Measurements from ENCODE around the gene MRAS.

The MRAS gene

DNA sequence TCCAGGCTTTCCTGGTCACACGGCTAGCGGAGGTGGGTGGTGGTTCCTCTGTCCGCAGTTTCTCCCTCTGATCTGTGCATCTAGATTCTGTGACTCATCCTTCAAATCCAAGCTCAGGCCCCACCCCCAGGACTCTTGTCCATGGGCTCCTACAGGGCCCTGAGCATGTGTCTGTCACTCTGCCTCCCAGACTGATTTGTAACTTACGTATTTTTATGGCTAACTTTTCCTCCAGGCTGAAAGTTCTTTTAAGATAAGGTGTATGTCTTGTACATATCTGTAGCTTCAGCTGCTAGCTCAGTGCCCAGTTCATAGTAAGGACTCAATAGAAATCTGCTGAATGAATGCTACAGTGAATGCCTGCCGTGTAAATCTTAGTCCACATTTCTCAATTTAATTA, 94.1 kb downstream of the MRAS start:
- TF ChIP-seq, protein P1, sequence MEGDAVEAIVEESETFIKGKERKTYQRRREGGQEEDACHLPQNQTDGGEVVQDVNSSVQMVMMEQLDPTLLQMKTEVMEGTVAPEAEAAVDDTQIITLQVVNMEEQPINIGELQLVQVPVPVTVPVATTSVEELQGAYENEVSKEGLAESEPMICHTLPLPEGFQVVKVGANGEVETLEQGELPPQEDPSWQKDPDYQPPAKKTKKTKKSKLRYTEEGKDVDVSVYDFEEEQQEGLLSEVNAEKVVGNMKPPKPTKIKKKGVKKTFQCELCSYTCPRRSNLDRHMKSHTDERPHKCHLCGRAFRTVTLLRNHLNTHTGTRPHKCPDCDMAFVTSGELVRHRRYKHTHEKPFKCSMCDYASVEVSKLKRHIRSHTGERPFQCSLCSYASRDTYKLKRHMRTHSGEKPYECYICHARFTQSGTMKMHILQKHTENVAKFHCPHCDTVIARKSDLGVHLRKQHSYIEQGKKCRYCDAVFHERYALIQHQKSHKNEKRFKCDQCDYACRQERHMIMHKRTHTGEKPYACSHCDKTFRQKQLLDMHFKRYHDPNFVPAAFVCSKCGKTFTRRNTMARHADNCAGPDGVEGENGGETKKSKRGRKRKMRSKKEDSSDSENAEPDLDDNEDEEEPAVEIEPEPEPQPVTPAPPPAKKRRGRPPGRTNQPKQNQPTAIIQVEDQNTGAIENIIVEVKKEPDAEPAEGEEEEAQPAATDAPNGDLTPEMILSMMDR (conservative IDR thresholded peaks at IDR 0.05; ENCODE audit: low read length) = no peak
- no peak overlapping the region for H3K4me3 ChIP-seq (ENCODE audit: low read length)
- DNase-seq (ENCODE audit: low read depth) = peak; percentile 47

DNA sequence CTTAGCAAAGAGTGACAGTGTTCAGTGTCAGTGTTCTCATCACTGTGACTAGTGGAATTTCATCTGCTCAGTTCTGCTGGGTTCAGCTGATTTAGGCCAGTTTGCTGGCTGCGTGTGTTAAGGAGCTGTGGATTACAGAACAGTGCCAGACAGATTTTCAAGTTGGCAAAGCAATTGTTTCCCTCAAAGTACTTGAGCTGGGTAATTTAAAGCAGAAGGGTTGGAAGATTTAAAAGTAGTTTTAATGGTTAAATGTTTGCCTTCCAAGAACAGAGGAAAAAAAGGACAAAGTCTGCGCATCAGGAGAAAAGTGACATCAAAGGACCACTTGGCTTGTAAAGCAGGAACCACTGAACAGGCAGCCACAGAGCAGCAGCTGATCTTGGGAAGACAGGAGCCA, 94.7 kb downstream of the MRAS start:
- TF ChIP-seq, protein P1 (conservative IDR thresholded peaks at IDR 0.05; ENCODE audit: low read length) = no peak
- peak; percentile 42 for DNase-seq (ENCODE audit: low read depth)
- no peak overlapping the region for H3K4me3 ChIP-seq (ENCODE audit: low read length)

DNA sequence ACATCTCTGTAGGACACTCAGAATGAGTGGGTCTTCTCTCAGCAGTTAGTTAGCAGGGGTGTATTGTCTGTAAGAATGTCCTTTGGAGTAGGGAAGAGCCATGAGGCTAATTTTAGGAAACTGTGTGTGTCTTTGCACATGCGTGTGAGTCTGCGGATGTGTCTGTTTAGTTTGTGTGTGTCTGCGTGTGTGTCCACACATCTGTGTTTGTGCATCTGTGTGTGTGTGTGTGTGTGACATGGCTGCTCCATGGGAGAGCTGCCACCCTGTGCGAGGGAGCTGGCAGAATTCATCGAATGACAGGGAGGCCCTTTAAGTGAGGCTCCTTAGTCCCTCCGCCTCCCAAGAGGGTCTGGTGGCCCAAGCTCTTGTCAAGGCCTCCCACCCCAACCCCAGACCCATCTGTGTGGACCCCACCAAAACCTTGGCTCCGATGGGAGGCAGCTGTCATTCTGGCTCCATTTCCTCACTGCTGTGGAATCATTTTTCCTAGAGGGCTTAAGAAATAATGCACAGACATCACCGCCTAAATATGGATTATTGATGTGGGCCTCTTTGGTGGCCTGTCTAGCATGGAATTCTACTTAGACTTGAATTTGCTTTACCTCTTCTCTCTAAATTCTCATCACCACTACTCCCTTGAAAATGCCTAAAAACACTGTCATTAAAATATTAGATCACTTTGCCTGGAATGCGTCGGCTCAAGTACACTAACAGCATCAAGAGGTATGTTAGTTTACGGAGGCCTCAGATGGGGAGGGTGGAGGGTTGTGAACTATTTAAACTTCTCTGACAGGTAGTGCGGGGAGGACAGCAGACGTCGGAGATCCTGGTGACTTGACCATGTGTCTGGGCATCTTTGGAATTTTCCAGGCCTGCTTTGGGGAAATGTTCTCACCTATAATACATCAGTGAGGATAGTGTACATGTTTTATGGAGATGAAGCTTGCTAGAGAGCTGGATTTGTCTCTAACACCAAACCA, 95.4 kb downstream of the MRAS start:
- TF ChIP-seq, protein P1 (conservative IDR thresholded peaks at IDR 0.05; ENCODE audit: low read length) = no peak
- no peak for DNase-seq (ENCODE audit: low read depth)
- H3K4me3 ChIP-seq (ENCODE audit: low read length) = no peak overlapping the region

DNA sequence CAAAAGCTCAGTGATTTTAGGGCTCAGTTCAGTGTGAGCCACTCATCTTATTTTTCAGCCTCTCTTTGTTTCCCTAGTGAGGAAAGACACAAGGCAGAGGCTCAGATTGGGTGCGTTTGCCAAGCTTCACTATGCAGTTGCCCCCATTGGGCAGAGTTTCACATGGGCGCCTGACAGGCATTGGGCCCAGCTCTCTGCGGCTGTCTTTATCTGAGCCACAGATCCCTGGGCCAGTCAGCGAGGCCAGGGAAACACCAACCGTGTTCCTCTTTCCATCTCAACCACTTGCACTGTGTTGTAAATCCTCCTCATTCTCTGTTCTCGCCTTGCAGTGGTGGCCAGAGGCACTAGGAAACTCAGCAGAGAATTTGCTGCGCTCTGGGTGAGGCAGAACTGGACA, 96.9 kb downstream of the MRAS start:
- no peak overlapping the region for H3K4me3 ChIP-seq (ENCODE audit: low read length)
- DNase-seq (ENCODE audit: low read depth) = no peak
- TF ChIP-seq, protein P1 (conservative IDR thresholded peaks at IDR 0.05; ENCODE audit: low read length) = no peak

DNA sequence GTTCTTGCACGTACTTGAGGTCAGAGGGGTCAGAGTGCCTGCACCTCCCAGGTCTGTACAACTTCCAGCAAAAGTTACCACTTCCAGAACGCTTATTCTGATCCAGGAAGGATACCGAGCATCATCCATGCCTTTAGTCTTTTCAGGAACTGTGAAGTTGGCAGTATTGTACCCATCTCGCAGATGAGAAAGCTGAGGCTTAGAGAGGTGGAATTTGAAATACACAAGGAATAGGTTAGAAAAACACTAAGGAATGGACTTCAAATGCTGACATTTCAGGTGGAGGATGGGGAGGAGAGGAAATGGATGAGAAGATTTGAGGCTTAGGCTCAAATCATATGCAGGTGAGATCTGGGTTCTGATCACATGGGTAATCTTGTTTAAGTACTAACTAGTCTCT, 97.3 kb downstream of the MRAS start:
- H3K4me3 ChIP-seq (ENCODE audit: low read length) = no peak overlapping the region
- TF ChIP-seq, protein P1 (conservative IDR thresholded peaks at IDR 0.05; ENCODE audit: low read length) = no peak
- no peak for DNase-seq (ENCODE audit: low read depth)

DNA sequence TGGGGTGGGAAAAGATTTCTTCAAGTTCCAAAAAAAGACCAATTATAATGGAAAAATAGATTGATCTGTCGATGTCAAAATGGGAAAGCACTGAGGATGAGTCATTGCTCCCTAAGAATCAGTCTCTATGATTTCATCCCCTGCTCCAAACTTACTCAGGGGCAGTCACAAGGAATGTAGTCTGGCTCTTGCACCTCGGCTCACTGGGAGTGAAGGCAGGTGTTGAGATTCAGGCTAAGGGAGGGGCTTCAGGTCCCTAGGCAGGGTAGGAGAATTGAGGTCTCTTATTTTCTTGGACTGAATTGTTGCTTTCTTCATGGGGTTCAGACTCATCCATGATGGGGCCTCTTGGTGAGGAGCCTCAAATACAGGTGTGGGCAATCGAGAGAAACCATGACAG, 100.3 kb downstream of the MRAS start:
- DNase-seq (ENCODE audit: low read depth) = no peak
- TF ChIP-seq, protein P1 (conservative IDR thresholded peaks at IDR 0.05; ENCODE audit: low read length) = no peak
- no peak overlapping the region for H3K4me3 ChIP-seq (ENCODE audit: low read length)

DNA sequence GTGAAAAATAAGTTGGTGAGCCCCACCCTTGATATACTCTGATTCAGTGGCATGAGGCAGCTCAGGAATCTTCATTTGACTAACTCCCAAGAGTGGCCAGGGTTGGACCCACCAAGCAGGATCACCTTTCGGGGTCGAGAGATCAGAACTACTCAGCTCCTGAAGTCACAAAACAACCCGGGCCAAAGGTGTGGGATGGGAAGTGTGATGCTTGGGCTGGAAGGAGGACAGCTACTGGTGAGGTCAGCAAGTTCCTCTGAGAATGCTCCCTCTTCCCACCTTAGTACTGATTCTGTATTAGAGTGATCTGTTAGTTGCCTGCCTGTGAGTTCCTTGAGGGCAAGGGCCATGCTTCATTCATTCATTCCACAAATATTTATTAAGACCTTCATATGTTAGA, 101.1 kb downstream of the MRAS start:
- H3K4me3 ChIP-seq (ENCODE audit: low read length) = no peak overlapping the region
- TF ChIP-seq, protein P1 (conservative IDR thresholded peaks at IDR 0.05; ENCODE audit: low read length) = no peak
- no peak for DNase-seq (ENCODE audit: low read depth)
